ENCODE data around the gene GHRHR. TPM values are rescaled to one million over a fixed set of nuclear protein-coding genes. Genes with fewer than 3 reads are reported as not detected.

GHRHR gene
- total and polyA plus RNA-seq, 8 donors = 0.31 to 0.51 (median 0.48) TPM; not detected in 5

DNA sequence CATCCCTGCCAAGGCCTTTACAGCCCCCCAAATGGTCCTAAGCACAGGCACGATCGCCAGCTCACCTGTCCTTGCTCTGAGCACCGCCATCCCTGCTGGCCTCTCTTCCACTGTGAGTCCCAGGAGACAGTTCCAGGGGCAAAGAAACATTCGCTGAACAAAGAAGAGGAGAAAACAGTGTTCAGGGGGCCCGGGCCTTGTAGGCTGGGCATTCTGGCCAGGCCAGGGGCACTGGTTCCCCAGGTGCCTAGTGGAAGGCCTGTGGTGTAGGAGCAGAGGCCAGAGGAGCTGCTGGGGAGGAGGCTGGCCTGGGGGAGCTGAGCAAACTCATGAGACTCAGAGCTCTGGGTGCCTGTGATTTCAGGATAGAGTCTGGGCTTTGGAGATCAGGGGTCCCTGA, 29.5 kb upstream of the GHRHR start:
- Histone ChIP-seq H3K27me3 (peaks cover 0 to 14% of the 10 kb centered on the region in 2 donors), H3K9me3 (no peaks in the 10 kb centered on the region), H3K36me3 (no peaks in the 10 kb centered on the region), H3K4me1 (peaks cover 3 to 4% of the 10 kb centered on the region in 2 donors), H3K27ac (no peak overlapping the region), H3K4me3 (no peak overlapping the region)
- intact Hi-C loops (cut with DNase I) = no loop called here
- TF ChIP-seq, protein P1, sequence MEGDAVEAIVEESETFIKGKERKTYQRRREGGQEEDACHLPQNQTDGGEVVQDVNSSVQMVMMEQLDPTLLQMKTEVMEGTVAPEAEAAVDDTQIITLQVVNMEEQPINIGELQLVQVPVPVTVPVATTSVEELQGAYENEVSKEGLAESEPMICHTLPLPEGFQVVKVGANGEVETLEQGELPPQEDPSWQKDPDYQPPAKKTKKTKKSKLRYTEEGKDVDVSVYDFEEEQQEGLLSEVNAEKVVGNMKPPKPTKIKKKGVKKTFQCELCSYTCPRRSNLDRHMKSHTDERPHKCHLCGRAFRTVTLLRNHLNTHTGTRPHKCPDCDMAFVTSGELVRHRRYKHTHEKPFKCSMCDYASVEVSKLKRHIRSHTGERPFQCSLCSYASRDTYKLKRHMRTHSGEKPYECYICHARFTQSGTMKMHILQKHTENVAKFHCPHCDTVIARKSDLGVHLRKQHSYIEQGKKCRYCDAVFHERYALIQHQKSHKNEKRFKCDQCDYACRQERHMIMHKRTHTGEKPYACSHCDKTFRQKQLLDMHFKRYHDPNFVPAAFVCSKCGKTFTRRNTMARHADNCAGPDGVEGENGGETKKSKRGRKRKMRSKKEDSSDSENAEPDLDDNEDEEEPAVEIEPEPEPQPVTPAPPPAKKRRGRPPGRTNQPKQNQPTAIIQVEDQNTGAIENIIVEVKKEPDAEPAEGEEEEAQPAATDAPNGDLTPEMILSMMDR (IDR thresholded peaks at IDR 0.05) = no peak
- DNase-seq (peak in 1 of 4 donors; percentile 44), ATAC-seq (no peak)

DNA sequence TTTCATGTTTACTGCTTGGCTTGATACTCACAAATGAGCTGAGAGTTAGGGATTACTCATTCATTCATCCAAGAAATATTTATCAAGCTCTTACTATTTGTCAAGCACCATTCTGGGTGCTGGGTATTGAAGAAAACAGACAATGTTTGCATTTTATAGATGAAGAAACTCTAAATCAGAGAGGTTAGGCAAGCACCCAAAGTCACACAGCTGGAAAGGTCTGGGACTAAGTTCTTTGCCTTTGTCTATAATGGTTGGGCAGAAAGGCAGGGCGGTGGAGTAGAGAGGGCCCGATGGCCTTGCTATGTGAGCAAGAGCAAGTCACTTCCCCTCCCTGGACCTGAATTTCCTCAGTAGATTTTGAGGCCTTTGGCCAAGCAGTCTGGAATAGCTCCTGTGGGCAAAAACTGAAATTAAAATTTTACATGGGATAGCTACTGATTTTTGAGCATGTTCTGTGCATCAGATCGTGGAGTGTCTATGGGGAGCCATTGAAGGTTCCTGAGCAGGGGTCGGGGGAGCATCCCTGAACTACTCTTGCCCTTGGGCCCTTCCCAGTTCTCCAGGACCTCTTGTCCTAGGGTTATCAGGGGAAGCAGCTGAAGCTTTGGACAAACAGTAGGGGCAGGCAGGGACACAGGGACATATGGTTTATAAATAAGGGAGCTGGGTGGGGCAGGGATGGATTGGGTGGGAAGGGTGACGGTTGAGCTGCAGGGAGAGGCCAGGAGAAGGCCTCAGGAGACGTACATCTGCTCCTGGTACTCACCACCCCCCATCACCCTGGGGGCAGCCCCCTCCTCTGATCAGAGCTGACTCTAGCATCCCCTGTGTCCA, 28.8 kb upstream of the GHRHR start:
- intact Hi-C loops (cut with DNase I) = no loop called here
- no peak for ATAC-seq
- no peaks in the 10 kb centered on the region for H3K9me3 ChIP-seq
- H3K4me3 ChIP-seq = no peak overlapping the region
- H3K27ac ChIP-seq = no peak overlapping the region
- peaks cover 3 to 4% of the 10 kb centered on the region in 2 donors for H3K4me1 ChIP-seq
- no peak for DNase-seq
- TF ChIP-seq, protein P1 (IDR thresholded peaks at IDR 0.05) = no peak
- H3K36me3 ChIP-seq = no peaks in the 10 kb centered on the region
- H3K27me3 ChIP-seq = peaks cover 0 to 14% of the 10 kb centered on the region in 2 donors

DNA sequence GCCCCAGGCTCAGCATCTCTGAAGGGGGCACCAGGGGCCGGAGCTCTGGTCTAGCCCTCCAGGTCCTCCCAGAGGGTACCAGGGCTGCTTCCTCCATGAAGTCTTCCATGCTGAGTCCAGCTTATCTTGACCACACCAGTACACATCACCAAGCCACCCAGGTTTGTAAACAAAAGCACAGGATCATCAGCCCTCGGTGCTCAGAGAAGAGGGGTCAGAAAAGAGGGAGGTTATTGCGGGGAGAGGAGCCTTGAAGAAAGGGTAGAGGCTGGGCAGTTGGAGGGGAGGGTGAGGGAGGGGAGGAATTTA, 28.2 kb upstream of the GHRHR start:
- Histone ChIP-seq H3K27me3 (peaks cover 0 to 14% of the 10 kb centered on the region in 2 donors), H3K4me3 (no peak overlapping the region), H3K4me1 (peaks cover 3 to 4% of the 10 kb centered on the region in 2 donors), H3K36me3 (no peaks in the 10 kb centered on the region), H3K9me3 (no peaks in the 10 kb centered on the region), H3K27ac (no peak overlapping the region)
- DNase-seq (no peak), ATAC-seq (no peak)
- intact Hi-C loops (cut with DNase I) = no loop called here
- TF ChIP-seq, protein P1 (IDR thresholded peaks at IDR 0.05) = no peak

DNA sequence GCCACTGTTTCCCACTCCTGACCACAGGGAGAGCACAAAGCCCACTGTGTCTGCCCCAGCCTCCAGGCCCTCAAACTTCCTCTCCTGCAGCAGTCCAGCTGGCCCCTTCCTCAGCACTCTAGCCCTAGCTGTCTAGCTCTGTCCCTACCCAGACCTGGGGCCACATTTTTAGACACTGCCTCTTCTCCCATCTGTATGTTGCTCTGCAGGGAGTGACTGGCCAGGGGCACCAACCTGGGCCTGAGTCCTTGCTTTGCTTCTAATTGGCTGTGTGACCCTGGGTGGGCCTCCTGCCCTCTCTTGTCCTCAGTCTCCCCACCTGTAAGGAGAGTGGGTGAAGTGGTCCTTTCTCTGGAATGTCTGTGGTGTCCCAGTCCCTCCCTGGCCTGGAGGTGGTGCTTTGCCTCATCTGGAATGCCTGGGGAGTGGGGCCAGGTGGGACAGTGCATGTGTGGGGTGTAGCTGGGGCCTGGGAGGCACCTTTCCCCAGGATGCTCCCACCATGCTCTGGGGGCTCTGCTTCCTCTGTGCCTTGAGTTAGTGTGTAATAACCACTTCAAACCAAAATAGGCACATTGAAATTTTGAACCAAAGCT, 27.0 kb upstream of the GHRHR start:
- no peaks in the 10 kb centered on the region for H3K36me3 ChIP-seq
- no peaks in the 10 kb centered on the region for H3K9me3 ChIP-seq
- DNase-seq (peak in 1 of 4 donors; percentile 27), ATAC-seq (no peak)
- peaks cover 3 to 4% of the 10 kb centered on the region in 2 donors for H3K4me1 ChIP-seq
- no peak overlapping the region for H3K4me3 ChIP-seq
- TF ChIP-seq, protein P1 (IDR thresholded peaks at IDR 0.05) = no peak
- no peak overlapping the region for H3K27ac ChIP-seq
- peaks cover 0 to 14% of the 10 kb centered on the region in 2 donors for H3K27me3 ChIP-seq
- intact Hi-C loops (cut with DNase I) = no loop called here

DNA sequence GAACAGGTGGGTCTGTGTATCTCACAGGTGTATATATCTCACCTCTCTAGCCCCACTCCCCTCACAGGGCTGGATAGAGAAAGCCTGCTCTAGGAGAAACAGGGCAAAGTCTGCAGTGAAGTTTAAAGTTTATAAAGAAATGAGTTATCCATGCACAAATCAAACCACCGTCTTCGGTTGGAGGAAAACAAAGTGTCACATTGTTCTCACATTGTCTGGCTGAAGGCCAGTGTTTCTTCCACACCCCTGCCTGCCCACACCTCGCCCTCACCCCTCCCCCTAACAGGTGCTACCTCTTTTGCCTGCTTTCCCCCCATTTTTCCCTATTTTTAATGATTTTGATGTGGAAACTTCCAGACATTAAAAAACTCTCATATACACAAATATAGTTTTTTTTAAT, 26.3 kb upstream of the GHRHR start:
- Histone ChIP-seq H3K27me3 (peaks cover 0 to 14% of the 10 kb centered on the region in 2 donors), H3K4me3 (no peak overlapping the region), H3K4me1 (peaks cover 3 to 4% of the 10 kb centered on the region in 2 donors), H3K9me3 (no peaks in the 10 kb centered on the region), H3K36me3 (no peaks in the 10 kb centered on the region), H3K27ac (no peak overlapping the region)
- intact Hi-C loops (cut with DNase I) = no loop called here
- DNase-seq (no peak), ATAC-seq (no peak)
- TF ChIP-seq, protein P1 (IDR thresholded peaks at IDR 0.05) = no peak
